Neural cell (in vitro differentiated cells): ENCODE measurements around the gene SLC35B4.

Experiments
- RAD21 ChIP-seq: fragments of 450-650 bp; conservative IDR thresholded peaks from 2 replicates; pipeline ENCODE4 v1.6.1; 2014; ENCODE audit warnings: antibody characterized with exemption, mild to moderate bottlenecking, moderate library complexity
- SMC3 ChIP-seq: fragments of 450-650 bp; conservative IDR thresholded peaks from 2 replicates; pipeline ENCODE4 v1.6.1; 2014; ENCODE audit warnings: antibody characterized with exemption, mild to moderate bottlenecking, moderate library complexity; ENCODE audit not compliant: poor library complexity
- TF ChIP-seq, protein P1 (sequence below): fragments of 450-650 bp; IDR thresholded peaks from 2 replicates; pipeline ENCODE4 v1.5.1; 2014; ENCODE audit warnings: antibody characterized with exemption, mild to moderate bottlenecking, moderate library complexity; ENCODE audit not compliant: poor library complexity, severe bottlenecking
- TF ChIP-seq, protein P2 (sequence below): IDR thresholded peaks from 2 replicates; pipeline ENCODE4 v1.6.1; 2012; ENCODE audit warnings: borderline replicate concordance

DNA sequence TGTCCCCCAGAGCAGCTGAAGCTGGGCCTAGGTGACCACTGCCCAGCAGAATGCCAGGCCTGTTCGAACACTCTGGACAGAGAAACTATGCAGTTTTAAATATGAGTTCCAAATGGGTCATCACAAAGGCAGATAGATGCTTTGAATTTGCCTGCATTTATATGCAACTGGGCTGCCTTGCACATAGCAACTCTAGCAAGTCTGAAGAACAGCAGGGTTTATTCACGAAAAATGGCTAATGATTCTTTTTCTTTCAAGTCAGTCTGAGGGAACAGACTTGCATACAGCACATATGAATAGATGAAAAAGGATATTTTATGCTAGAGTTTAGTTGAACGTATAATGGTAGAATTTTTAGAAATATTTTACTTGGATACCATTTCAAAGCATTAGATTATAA, 68.5 kb downstream of the SLC35B4 start:
- TF ChIP-seq, protein P1, sequence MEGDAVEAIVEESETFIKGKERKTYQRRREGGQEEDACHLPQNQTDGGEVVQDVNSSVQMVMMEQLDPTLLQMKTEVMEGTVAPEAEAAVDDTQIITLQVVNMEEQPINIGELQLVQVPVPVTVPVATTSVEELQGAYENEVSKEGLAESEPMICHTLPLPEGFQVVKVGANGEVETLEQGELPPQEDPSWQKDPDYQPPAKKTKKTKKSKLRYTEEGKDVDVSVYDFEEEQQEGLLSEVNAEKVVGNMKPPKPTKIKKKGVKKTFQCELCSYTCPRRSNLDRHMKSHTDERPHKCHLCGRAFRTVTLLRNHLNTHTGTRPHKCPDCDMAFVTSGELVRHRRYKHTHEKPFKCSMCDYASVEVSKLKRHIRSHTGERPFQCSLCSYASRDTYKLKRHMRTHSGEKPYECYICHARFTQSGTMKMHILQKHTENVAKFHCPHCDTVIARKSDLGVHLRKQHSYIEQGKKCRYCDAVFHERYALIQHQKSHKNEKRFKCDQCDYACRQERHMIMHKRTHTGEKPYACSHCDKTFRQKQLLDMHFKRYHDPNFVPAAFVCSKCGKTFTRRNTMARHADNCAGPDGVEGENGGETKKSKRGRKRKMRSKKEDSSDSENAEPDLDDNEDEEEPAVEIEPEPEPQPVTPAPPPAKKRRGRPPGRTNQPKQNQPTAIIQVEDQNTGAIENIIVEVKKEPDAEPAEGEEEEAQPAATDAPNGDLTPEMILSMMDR = no peak
- TF ChIP-seq RAD21 (no peak), SMC3 (no peak)
- TF ChIP-seq, protein P2, sequence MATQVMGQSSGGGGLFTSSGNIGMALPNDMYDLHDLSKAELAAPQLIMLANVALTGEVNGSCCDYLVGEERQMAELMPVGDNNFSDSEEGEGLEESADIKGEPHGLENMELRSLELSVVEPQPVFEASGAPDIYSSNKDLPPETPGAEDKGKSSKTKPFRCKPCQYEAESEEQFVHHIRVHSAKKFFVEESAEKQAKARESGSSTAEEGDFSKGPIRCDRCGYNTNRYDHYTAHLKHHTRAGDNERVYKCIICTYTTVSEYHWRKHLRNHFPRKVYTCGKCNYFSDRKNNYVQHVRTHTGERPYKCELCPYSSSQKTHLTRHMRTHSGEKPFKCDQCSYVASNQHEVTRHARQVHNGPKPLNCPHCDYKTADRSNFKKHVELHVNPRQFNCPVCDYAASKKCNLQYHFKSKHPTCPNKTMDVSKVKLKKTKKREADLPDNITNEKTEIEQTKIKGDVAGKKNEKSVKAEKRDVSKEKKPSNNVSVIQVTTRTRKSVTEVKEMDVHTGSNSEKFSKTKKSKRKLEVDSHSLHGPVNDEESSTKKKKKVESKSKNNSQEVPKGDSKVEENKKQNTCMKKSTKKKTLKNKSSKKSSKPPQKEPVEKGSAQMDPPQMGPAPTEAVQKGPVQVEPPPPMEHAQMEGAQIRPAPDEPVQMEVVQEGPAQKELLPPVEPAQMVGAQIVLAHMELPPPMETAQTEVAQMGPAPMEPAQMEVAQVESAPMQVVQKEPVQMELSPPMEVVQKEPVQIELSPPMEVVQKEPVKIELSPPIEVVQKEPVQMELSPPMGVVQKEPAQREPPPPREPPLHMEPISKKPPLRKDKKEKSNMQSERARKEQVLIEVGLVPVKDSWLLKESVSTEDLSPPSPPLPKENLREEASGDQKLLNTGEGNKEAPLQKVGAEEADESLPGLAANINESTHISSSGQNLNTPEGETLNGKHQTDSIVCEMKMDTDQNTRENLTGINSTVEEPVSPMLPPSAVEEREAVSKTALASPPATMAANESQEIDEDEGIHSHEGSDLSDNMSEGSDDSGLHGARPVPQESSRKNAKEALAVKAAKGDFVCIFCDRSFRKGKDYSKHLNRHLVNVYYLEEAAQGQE = no peak
